Measurements from ENCODE around the gene PCDHGA10. TPM values are rescaled to one million over a fixed set of nuclear protein-coding genes. Genes with fewer than 3 reads are reported as not detected.
"Not testable (repeated sequence)": the region's sequence is repeated elsewhere in the genome, so short reads cannot be mapped to it uniquely, and the experiment has no call there.

PCDHGA10 gene
- total RNA-seq, 1 donor: 23.2 TPM

DNA sequence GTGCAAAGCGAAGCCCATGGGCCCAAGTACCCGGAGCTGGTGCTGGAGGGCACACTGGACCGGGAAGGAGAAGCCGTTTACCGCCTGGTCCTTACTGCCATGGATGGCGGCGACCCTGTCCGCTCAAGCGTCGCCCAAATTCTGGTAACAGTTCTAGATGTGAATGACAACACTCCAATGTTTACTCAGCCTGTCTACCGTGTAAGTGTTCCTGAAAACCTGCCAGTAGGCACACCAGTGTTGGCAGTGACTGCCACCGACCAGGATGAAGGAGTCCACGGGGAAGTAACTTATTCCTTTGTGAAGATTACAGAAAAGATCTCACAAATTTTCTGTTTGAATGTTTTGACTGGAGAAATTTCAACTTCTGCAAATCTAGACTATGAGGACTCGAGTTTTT is 38.2 kb upstream of the PCDHGA10 start:
- Histone ChIP-seq H3K4me1 (ENCODE audit: insufficient read depth, low read length) (no peaks in the 10 kb centered on the region), H3K79me2 (ENCODE audit: insufficient read depth, low read length) (no peaks in the 10 kb centered on the region), H4K20me1 (ENCODE audit: insufficient read depth, low read length) (no peaks in the 10 kb centered on the region), H3K4me3 (ENCODE audit: insufficient read depth, low read length) (peak overlapping the region; percentile 68), H3K27me3 (ENCODE audit: insufficient read depth, low read length) (peaks cover 16% of the 10 kb centered on the region), H3K36me3 (ENCODE audit: insufficient read depth, low read length) (no peaks in the 10 kb centered on the region), H3K4me2 (ENCODE audit: insufficient read depth, low read length) (peak overlapping the region; percentile 21), H3K27ac (ENCODE audit: low read depth, low read length) (no peak overlapping the region), H2AFZ (ENCODE audit: low read length) (no peak overlapping the region), H3K9me3 (ENCODE audit: low read depth, low read length) (peaks cover 8% of the 10 kb centered on the region)
- TF ChIP-seq, protein P1, sequence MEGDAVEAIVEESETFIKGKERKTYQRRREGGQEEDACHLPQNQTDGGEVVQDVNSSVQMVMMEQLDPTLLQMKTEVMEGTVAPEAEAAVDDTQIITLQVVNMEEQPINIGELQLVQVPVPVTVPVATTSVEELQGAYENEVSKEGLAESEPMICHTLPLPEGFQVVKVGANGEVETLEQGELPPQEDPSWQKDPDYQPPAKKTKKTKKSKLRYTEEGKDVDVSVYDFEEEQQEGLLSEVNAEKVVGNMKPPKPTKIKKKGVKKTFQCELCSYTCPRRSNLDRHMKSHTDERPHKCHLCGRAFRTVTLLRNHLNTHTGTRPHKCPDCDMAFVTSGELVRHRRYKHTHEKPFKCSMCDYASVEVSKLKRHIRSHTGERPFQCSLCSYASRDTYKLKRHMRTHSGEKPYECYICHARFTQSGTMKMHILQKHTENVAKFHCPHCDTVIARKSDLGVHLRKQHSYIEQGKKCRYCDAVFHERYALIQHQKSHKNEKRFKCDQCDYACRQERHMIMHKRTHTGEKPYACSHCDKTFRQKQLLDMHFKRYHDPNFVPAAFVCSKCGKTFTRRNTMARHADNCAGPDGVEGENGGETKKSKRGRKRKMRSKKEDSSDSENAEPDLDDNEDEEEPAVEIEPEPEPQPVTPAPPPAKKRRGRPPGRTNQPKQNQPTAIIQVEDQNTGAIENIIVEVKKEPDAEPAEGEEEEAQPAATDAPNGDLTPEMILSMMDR (IDR thresholded peaks at IDR 0.05; ENCODE audit: extremely low read depth, low read depth, low read length): no peak
- DNase-seq (ENCODE audit: insufficient read length, low spot score, missing footprints): no peak

- H3K9me3 ChIP-seq (ENCODE audit: low read depth, low read length); DNase-seq (ENCODE audit: insufficient read length, low spot score, missing footprints): not testable (repeated sequence)
Observed at GRCh38 chr5:141375444-141376155, 37.2 kb upstream of the PCDHGA10 start.

DNA sequence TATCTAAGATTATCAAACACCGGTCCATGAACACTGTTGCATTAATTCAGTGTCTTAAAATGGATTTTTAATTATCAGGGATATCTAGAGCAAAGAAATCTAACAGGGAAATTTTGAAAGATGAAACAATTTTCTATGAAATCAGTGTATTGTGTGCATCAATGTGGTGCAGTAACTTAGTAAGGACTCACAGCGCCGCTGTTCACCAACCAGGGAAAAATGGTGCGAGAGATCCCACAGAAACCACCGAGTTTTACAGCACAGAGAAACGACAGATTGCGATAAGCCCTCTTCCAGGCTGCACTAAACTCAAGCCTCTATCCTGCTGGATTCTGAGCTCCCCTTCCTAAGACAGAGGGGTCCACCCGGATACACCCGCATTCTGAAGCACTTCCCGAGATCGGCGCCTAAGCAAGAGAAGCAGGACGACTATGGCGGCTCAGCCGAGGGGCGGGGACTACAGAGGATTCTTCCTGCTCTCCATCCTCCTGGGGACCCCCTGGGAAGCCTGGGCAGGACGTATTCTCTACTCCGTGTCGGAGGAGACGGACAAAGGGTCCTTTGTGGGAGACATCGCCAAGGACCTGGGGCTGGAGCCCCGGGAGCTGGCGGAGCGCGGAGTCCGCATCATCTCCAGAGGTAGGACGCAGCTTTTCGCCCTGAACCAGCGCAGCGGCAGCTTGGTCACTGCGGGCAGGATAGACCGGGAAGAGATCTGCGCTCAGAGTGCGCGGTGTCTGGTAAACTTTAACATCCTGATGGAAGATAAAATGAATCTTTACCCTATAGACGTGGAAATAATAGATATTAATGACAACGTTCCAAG is 30.1 kb upstream of the PCDHGA10 start, which contains the start of gene PCDHGA7:
TSS of gene PCDHGA7 (plus strand) at position 274 of the 826 bp plus-strand sequence. CDS start at position 432, 158 bp downstream.
- Histone ChIP-seq H3K27ac (ENCODE audit: low read depth, low read length) (no peak within 1 kb of the TSS), H3K36me3 (ENCODE audit: insufficient read depth, low read length) (no peaks in the 10 kb centered on the region), H2AFZ (ENCODE audit: low read length) (peak within 1 kb of the TSS; percentile 58), H3K79me2 (ENCODE audit: insufficient read depth, low read length) (no peaks in the 10 kb centered on the region), H3K4me2 (ENCODE audit: insufficient read depth, low read length) (peak within 1 kb of the TSS; percentile 77), H4K20me1 (ENCODE audit: insufficient read depth, low read length) (no peaks in the 10 kb centered on the region), H3K4me1 (ENCODE audit: insufficient read depth, low read length) (no peaks in the 10 kb centered on the region), H3K9me3 (ENCODE audit: low read depth, low read length) (no peaks in the 10 kb centered on the region), H3K27me3 (ENCODE audit: insufficient read depth, low read length) (no peaks in the 10 kb centered on the region), H3K4me3 (ENCODE audit: insufficient read depth, low read length) (peak within 1 kb of the TSS; percentile 71)
- TF ChIP-seq, protein P1 (IDR thresholded peaks at IDR 0.05; ENCODE audit: extremely low read depth, low read depth, low read length): peak; percentile 65
- peak; percentile 93 for DNase-seq (ENCODE audit: insufficient read length, low spot score, missing footprints)

More at GRCh38 chr5:141375444-141376155, 37.2 kb upstream of the PCDHGA10 start:
- peaks cover 15% of the 10 kb centered on the region for H3K27me3 ChIP-seq (ENCODE audit: insufficient read depth, low read length)
- not testable (repeated sequence) for H3K36me3 ChIP-seq (ENCODE audit: insufficient read depth, low read length); H3K4me3 ChIP-seq (ENCODE audit: insufficient read depth, low read length); H3K4me2 ChIP-seq (ENCODE audit: insufficient read depth, low read length); H3K79me2 ChIP-seq (ENCODE audit: insufficient read depth, low read length); H2AFZ ChIP-seq (ENCODE audit: low read length); H3K4me1 ChIP-seq (ENCODE audit: insufficient read depth, low read length); H3K27ac ChIP-seq (ENCODE audit: low read depth, low read length); H4K20me1 ChIP-seq (ENCODE audit: insufficient read depth, low read length)

DNA sequence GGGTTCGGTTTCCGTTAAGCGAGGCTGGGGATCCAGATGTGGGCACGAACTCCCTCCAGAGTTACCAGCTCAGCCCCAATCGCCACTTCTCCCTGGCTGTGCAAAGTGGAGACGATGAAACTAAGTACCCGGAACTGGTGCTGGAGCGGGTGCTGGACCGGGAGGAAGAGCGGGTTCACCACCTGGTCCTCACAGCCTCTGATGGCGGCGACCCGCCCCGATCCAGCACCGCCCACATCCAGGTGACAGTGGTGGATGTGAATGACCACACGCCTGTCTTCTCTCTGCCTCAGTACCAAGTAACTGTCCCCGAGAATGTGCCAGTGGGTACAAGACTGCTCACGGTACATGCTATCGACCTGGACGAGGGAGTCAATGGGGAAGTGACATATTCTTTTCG is 29.4 kb upstream of the PCDHGA10 start:
- Histone ChIP-seq H3K79me2 (ENCODE audit: insufficient read depth, low read length) (no peaks in the 10 kb centered on the region), H2AFZ (ENCODE audit: low read length) (peak overlapping the region; percentile 58), H3K36me3 (ENCODE audit: insufficient read depth, low read length) (no peaks in the 10 kb centered on the region), H3K4me2 (ENCODE audit: insufficient read depth, low read length) (peak overlapping the region; percentile 77), H3K27me3 (ENCODE audit: insufficient read depth, low read length) (no peaks in the 10 kb centered on the region), H3K4me3 (ENCODE audit: insufficient read depth, low read length) (peak overlapping the region; percentile 71), H3K9me3 (ENCODE audit: low read depth, low read length) (peaks cover 2% of the 10 kb centered on the region), H4K20me1 (ENCODE audit: insufficient read depth, low read length) (no peaks in the 10 kb centered on the region), H3K4me1 (ENCODE audit: insufficient read depth, low read length) (no peaks in the 10 kb centered on the region), H3K27ac (ENCODE audit: low read depth, low read length) (no peak overlapping the region)
- TF ChIP-seq, protein P1 (IDR thresholded peaks at IDR 0.05; ENCODE audit: extremely low read depth, low read depth, low read length): no peak
- DNase-seq (ENCODE audit: insufficient read length, low spot score, missing footprints): no peak
